GM18498 (cell line): Measurements from ENCODE around the gene PI4KA.

Experiments
- ATAC-seq: cut with Tn5 transposase; IDR thresholded peaks from one replicate; pipeline ENCODE4 v1.9.1; 2021; ENCODE audit warnings: mild to moderate bottlenecking, moderate library complexity; ENCODE audit not compliant: unreplicated experiment

PI4KA gene

GRCh38 chr22:20818471-20818870 is 40.1 kb downstream of the PI4KA start:
- ATAC-seq = no peak

- no peak for ATAC-seq
Observed at GRCh38 chr22:20816559-20816958, 42.1 kb downstream of the PI4KA start.

- ATAC-seq = no peak
Observed at GRCh38 chr22:20815477-20816050, 43.0 kb downstream of the PI4KA start.

GRCh38 chr22:20814221-20814808 is 44.3 kb downstream of the PI4KA start:
- ATAC-seq = no peak

- ATAC-seq = no peak
Observed at GRCh38 chr22:20813056-20813455, 45.6 kb downstream of the PI4KA start.

GRCh38 chr22:20811971-20812660 is 46.5 kb downstream of the PI4KA start:
- ATAC-seq = no peak

- no peak for ATAC-seq
Observed at GRCh38 chr22:20811171-20811570, 47.4 kb downstream of the PI4KA start.

- ATAC-seq = no peak
Observed at GRCh38 chr22:20810645-20811044, 48.0 kb downstream of the PI4KA start.

GRCh38 chr22:20809538-20810185 is 48.9 kb downstream of the PI4KA start:
- ATAC-seq = no peak

- ATAC-seq = no peak
Observed at GRCh38 chr22:20808844-20809243, 49.8 kb downstream of the PI4KA start.

- ATAC-seq = no peak
Observed at GRCh38 chr22:20807315-20807752, 51.3 kb downstream of the PI4KA start.

GRCh38 chr22:20805972-20806471 is 52.6 kb downstream of the PI4KA start:
- ATAC-seq = no peak

- no peak for ATAC-seq
Observed at GRCh38 chr22:20804650-20805049, 54.0 kb downstream of the PI4KA start.

GRCh38 chr22:20803696-20804324 is 54.8 kb downstream of the PI4KA start:
- no peak for ATAC-seq

- no peak for ATAC-seq
Observed at GRCh38 chr22:20802922-20803553, 55.6 kb downstream of the PI4KA start.

GRCh38 chr22:20802452-20802851 is 56.2 kb downstream of the PI4KA start:
- ATAC-seq = no peak

- ATAC-seq = no peak
Observed at GRCh38 chr22:20799449-20799848, 59.2 kb downstream of the PI4KA start.

GRCh38 chr22:20798974-20799373 is 59.6 kb downstream of the PI4KA start:
- no peak for ATAC-seq

- no peak for ATAC-seq
Observed at GRCh38 chr22:20798218-20798617, 60.4 kb downstream of the PI4KA start.

GRCh38 chr22:20796731-20797130 is 61.9 kb downstream of the PI4KA start:
- no peak for ATAC-seq
